GM18505 (cell line): ENCODE results near the gene TXNL4B.

Experiments used
- ATAC-seq: cut with Tn5 transposase; IDR thresholded peaks from one replicate; pipeline ENCODE4 v1.9.1; 2021; ENCODE audit not compliant: unreplicated experiment
- POLR2A ChIP-seq: IDR thresholded peaks from 4 replicates; pipeline ENCODE4 v1.6.1; 2011; ENCODE audit warnings: borderline replicate concordance; ENCODE audit not compliant: insufficient read depth, insufficient read length; ENCODE audit errors: extremely low read depth

The TXNL4B gene

GRCh38 chr16:72049110-72049509, 44.3 kb downstream of the TXNL4B start:
- TF ChIP-seq POLR2A: no peak
- no peak for ATAC-seq

GRCh38 chr16:72044825-72045359, 48.5 kb downstream of the TXNL4B start:
- no peak for TF ChIP-seq POLR2A
- ATAC-seq: no peak

GRCh38 chr16:72044296-72044695, 49.1 kb downstream of the TXNL4B start:
- ATAC-seq: no peak
- TF ChIP-seq POLR2A: no peak

GRCh38 chr16:72043539-72043938, 49.9 kb downstream of the TXNL4B start:
- no peak for TF ChIP-seq POLR2A
- ATAC-seq: no peak

- no peak for TF ChIP-seq POLR2A
- ATAC-seq: no peak
Measured at GRCh38 chr16:72043058-72043457, 50.4 kb downstream of the TXNL4B start.

- no peak for ATAC-seq
- TF ChIP-seq POLR2A: no peak
Measured at GRCh38 chr16:72042157-72042660, 51.2 kb downstream of the TXNL4B start.

- TF ChIP-seq POLR2A: no peak
- ATAC-seq: no peak
Measured at GRCh38 chr16:72036098-72036497, 57.3 kb downstream of the TXNL4B start.
